DMS79 (cell line): ENCODE results near the gene NRAP.

ENCODE experiments used
- DNase-seq: peaks from one replicate; lab custom pipeline; 2025; lab: John Stamatoyannopoulos, UW

NRAP gene

GRCh38 chr10:113631684-113632367 is 32.0 kb downstream of the NRAP start:
- no peak for DNase-seq

DNA sequence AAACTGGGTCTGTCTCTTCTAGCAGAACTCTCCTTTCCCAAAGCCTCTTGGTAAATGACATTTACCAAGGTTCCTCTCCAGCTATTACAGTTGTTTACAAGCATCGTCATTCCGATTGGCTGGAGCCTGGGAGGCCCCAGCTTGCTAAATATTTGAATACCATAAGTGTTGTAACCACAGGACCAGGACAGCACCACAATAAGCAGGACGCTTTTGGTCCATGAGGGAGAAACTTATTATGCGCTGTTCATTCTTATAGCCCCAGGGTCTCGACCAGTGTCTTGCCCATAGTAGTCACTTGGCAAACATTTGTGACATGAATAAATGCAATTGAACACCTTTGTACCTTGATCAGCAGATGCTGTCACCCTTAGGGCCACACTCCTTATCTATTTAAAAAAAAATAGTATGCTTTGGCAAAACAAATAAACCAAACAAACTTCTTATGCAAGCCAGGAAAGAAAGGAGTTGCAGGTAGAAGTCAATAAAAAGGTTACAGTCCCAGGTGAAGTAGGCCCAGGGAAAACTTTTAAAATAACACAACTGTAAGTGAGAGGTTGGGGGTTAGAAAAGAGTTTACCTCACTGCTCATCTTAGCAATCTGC is 32.8 kb downstream of the NRAP start:
- DNase-seq, result no peak

DNA sequence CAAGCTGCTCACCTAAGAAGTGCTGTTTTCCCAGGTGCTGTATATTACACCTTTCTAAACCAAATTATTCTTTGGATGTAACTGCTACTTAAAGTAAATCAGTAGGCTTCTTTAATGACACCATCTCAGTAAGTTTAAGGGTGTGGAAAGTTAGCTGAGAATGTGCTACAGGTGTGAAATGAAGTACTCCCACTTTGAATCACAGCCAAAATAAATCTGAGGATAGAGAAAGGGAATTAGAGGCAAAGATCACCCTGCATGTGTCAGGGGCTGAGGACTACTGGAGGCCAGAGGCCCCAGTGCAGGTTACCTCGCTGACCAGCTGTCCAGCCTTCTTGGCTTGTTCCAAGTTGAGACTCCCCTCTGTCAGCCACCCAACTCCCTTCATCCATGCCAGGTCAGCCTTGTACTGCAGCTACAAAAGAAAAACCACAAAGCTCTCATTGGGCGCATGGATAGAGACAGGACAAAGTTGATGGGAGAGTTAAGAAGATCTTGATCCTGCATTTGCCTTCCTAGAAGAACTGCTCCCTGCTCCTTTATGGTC is 35.2 kb downstream of the NRAP start:
- no peak for DNase-seq

DNA sequence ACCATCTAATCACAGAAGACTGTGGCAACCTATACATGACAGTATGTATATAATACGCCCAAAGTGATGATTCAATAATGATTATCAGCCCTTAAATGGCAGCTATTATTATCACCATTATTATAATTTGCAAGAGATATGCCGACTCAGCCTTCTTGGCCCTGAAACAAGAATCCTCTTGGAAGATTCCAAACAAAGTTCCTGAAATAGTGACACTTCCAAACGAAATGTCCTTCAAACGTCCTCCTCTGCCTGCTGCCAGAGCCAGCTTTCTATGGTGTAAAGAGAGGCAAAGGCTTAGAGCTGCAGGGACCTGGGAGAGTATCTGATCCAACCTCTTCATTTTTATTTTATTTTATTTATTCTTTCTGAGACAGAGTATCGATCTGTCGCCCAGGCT is 36.0 kb downstream of the NRAP start:
- DNase-seq, result no peak

DNA sequence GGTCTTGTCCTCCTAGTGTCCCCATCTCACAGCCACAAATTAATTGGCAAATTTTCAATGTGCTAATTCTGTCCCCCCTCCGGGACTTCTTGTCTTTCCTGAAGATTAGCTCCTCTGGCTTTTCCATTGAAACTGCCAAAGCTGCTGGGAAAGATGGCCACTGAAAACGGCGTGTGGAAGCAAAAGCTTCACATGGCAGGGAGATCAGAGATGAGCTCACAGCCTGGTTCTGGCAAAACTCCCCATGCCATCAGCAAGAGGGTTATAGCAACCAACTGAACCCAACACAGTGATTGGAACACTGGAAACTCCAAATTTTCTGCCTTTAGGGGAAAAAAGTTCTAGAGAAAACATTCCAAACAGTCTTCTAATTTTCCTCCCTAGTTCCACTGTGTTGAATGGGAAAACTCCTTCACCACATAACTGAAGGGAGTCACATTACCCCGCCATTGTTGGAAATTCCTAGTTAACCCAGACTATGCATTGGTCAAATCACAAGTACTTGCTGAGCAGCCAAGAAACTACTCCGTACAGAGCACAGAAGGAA is 37.0 kb downstream of the NRAP start:
- DNase-seq, result no peak

GRCh38 chr10:113625461-113626186 is 38.2 kb downstream of the NRAP start:
- no peak for DNase-seq

DNA sequence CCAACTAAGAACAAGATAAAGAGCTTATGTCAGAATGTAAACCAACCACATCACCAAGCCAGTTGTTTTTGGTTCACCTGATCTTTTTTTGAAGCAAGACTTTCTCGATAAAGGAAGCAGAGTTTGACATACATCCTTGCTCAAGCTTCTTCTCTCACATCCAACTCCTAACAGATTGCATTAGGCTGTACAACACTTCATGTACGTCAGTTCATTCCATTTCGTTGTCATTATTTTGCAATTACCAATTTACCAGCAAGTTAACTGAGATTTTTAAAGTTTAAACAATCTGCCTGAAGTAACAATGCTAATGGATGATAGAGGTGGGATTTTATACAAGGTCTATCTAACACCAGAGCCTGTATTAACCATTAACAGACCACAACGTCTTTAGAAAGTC is 41.0 kb downstream of the NRAP start:
- DNase-seq, result no peak

GRCh38 chr10:113621799-113622198 is 42.0 kb downstream of the NRAP start:
- no peak for DNase-seq

DNA sequence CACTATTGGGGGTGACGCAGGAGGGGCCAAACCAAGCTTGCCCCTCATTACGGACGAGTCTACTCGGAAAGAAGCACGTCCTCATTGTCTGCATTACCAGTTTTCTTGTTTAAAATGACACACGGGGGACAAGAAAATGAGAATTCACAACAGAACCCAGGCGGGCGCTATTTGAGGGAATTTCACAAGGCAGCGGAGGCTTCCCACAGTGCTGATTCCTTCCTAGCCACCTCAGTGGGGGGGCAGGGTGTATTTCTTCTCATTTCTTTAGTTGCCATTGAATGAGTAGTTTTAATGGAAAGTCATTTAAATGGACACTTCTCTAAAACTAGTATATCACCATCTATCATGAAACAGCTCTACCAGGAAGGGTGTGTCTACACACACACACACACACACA is 42.9 kb downstream of the NRAP start:
- DNase-seq, result no peak

DNA sequence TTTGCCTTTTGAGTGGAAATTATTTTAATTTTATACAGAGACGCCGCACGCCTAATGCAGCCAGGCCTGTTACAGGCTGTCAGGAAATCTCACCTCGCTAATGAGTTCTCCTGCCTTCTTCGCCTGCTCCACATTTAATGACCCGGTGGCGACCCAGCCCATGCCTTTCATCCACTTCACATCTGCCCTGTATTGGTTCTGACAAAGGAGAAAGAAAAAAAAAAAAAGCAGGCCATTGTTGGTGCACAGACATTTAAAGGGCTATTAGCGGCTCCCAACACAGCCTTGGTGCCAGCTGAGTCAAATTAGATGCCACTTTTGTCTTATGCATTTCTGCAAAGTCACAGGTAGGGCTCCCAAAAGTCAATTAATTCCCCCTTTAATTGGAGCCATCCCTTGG is 43.3 kb downstream of the NRAP start:
- DNase-seq, result no peak

DNA sequence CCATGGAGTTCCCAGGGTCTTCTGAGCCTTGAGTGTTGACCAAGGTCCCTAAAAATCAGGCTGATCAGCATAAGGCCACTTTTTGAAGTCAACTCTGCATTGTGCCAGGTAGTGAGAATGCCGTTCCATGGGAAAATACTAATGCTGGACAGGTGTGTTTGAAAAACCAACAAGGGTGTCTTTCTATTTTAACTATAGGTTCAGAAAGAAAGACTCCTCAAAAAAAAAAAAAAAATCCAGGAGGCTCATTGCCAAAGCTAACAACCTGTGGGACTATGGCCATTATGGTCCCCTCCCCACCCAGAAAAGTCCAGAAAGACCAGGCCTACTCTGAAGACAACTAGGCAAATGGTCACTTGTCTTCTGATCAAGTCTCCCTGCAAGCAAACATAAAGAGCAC is 44.4 kb downstream of the NRAP start:
- no peak for DNase-seq

- DNase-seq, result no peak
These were observed 45.5 kb downstream of the NRAP start for GRCh38 chr10:113618338-113618737.

DNA sequence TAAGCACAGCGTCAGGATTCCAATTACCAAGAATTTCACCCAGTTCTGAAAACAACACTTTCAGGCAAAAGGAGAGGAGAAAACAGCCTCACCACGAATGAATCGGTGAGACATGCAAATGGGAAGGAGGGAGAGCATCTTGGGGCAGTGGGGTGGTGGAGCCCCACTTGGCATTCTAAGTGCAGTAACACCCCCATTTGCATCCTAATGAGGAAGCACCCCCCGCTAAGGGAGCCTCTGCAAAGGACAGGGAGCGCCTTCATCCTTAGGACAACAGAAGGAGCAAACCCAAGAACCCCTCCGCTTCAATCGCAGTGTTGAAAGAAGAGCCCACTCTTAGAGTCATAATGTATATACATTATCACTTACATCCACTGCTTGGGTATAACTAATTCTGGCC is 46.8 kb downstream of the NRAP start:
- DNase-seq, result no peak

GRCh38 chr10:113616244-113617074 is 47.4 kb downstream of the NRAP start:
- DNase-seq, result no peak

DNA sequence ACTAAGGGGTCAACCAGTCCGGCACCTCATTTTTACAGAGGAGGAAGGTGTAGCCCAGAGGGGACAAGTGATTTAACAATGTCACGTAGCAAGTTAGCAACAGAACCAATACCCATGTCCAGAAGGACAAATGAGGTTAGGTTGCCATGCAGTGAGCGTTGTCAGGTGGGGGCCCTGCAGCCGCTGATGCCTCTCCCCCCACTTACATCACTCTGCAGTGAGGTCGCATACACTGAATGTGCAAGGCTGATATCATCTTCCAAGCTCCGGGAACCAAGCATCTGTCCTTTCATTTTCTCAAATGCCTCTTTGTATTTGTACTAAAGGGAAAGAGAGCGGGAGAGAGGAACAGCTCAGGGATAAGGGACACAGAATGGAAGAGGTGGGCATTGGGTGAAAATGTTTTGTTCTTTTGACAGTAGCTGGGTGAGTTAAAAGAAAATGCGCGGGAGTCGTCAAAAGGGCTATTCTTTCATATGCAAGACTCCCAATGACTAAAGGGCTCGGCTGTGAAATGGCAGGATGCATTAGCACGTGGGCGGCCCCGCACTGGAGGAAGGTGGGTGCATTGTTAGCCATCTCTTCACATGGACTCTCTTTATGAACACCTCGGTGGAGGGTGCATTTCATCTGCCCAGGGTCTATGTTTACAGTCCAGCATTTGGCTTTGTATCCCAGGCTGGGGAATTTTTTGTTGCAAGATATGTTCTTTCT is 49.7 kb downstream of the NRAP start:
- DNase-seq, result no peak

GRCh38 chr10:113613427-113613826 is 50.4 kb downstream of the NRAP start:
- DNase-seq, result no peak

DNA sequence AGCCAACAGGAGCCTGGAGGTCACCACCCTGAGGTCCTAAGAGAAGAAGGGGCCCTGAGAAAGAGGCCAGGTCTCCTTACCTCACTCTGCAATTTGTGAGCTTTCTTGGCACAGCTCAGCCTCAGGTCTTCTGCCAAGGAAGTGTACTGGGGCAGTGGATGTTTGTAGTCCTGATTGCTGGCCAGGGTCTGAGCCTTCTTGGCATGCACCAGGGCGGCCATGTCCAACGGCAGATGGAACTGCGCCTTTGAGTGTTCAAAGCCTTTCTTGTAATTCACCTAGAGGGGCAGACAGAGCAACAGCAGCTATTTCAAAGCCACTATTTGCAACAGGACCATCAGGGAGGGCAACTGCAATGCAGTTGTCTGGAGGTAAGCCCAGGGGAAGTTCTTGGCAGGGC is 51.7 kb downstream of the NRAP start:
- DNase-seq, result no peak

DNA sequence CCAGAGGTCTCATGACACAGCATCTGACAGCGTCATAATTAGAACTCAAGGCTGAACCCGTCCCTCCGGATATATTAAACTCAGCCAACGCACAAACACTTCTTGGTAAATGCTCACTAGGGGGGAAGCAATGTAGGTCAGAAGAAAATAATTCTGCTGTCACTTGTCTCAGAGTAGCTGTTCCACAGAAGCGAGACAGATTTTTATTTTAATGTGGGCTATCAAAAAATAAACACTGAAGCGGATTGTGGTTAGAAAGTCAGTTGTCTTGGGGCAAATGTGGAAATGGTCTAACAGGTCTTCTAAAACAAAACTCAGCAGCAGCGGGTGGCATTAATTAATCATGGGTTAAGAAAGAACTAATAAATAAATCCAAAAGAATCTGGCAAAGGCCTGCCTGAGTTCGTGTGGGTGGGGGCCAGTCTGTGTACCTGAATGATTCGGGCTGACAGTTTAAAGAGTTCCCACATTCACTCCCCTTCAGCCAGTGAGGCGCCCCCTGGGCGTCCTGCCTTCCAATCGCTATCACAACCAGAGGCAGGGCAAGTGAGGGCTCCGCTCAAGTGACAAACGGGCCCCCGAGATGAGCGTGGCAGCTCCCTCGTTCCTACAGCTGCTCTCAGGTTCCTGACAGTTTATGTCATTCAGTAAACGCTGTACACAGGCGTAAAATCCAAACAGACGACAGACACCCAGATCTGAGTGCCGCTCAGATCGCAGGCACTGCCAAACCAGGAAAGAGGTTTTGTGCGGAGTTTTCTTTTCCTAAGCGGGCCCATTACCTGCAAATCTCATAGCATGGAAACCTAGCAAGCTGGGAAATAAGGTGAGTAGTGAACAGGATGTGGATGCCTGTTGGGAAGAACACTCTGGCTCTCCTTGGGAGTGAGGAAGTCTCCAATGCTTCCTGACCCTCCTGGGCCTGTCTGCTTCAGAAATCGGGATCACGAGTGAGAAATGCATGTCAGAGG is 52.9 kb downstream of the NRAP start:
- no peak for DNase-seq

GRCh38 chr10:113609704-113610108 is 54.1 kb downstream of the NRAP start:
- DNase-seq, result no peak
